Vagina (tissue), 2 donors: Measurements from ENCODE around the gene SETD1A. TPM values are rescaled to one million over a fixed set of nuclear protein-coding genes. Genes with fewer than 3 reads are reported as not detected.

Experiments
- DNase-seq, 2 donors: peaks; one replicate each; pipeline ENCODE4 v3.0.0-alpha.2; 2017; ENCODE audit errors: extremely low spot score in 2 of 2
- H3K27ac ChIP-seq: fragments of 200-600 bp; sonication (generic); one replicate; pipeline ENCODE4 v1.5.1; 2019
- H3K27me3 ChIP-seq: fragments of 200-600 bp; sonication (generic); one replicate; pipeline ENCODE4 v1.5.1; 2019
- H3K36me3 ChIP-seq, 2 donors: fragments of 200-600 bp; sonication (generic); one replicate each; pipeline ENCODE4 v1.5.1; 2017 to 2019
- H3K4me1 ChIP-seq: fragments of 200-600 bp; sonication (generic); one replicate; pipeline ENCODE4 v1.5.1; 2019
- H3K4me3 ChIP-seq, 2 donors: fragments of 200-600 bp; sonication (generic); 1 replicate in 1 of 2; 2 replicates in 1 of 2; pipeline ENCODE4 v1.5.1; 2016 to 2019
- H3K9me3 ChIP-seq: fragments of 200-600 bp; sonication (generic); one replicate; pipeline ENCODE4 v1.5.1; 2019
- POLR2A ChIP-seq, 2 donors: fragments of 450-650 bp; IDR thresholded peaks; one replicate each; pipeline ENCODE4 v1.6.1; 2017; ENCODE audit warnings: antibody characterized with exemption in 2 of 2, mild to moderate bottlenecking in 2 of 2, moderate library complexity in 2 of 2
- POLR2AphosphoS5 ChIP-seq, 2 donors: sonication (generic); formaldehyde crosslinking; IDR thresholded peaks; one replicate each; pipeline ENCODE4 v1.9.0; 2017; ENCODE audit warnings: antibody characterized with exemption in 2 of 2, mild to moderate bottlenecking in 2 of 2, low read depth in 1 of 2; ENCODE audit not compliant: insufficient read depth in 1 of 2
- intact Hi-C: fragments of 100-400 bp; cut with DNase I; formaldehyde crosslinking; loops from one replicate; pipeline ENCODE4 v1.15.1; 2023
- total RNA-seq: library from RNA; depleted of rRNA; stranded (reverse); fragments of >200 nt; gene quantifications from one replicate; pipeline ENCODE4 v1.2.3, GENCODE V29; 2016
- TF ChIP-seq, protein P1 (sequence below), 3 experiments: fragments of 450-650 bp in 2 of 3; fragments of 200-600 bp in 1 of 3; sonication (generic) in 1 of 3; IDR thresholded peaks; one replicate each; pipeline ENCODE4 v1.5.1; 2017 to 2019; ENCODE audit warnings: antibody characterized with exemption in 3 of 3, mild to moderate bottlenecking in 2 of 3, moderate library complexity in 2 of 3

SETD1A gene
- total RNA-seq, 1 donor from 2014 or later, result 10.6 TPM

DNA sequence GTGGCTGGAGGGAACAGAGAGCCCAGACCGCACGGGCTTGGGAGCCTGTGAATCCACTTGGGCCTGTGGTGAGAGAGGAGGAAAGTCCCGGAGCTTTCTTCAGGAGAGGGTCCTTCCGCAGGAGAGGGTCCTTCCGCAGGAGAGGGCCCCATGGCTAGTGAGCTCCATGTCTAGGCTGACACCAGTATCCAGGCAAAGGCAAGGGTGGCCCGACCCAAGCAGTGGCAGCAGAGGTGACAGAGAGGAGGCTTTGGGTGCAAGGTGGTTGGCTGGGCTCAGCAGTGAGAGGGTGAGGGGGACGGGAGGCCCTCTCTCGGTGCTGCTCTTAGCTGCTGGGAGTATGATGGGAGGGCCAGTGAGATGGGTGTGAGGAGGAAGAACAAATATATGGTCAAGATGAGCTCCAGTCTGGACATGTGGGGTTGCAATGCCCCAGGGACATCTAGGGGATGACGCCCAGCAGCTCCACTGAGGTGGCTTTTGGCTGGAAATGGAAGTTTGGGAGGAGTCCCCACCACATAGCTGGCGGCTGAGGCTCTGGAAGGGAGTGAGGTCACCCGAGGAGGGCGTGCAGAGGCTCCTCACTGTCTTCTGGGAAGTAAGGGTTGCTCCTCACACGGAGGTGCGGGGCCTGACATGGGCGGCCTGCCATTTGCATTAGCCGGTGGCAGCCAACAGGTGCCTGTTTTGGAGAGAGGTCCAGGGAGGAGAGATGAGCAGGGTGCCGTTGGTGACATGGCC is 25.2 kb downstream of the SETD1A start:
- Histone ChIP-seq H3K4me1 (peaks cover 13% of the 10 kb centered on the region), H3K27me3 (no peaks in the 10 kb centered on the region), H3K36me3 (peaks cover 0 to 46% of the 10 kb centered on the region in 2 donors), H3K9me3 (no peaks in the 10 kb centered on the region), H3K27ac (no peak overlapping the region), H3K4me3 (no peak overlapping the region)
- peak in 1 of 2 donors; percentile 85 for DNase-seq
- intact Hi-C loops, result loop anchor here (5.0 to 10.0 kb wide), 2 partner anchors 92 to 885 kb away; partner anchors contain the start of genes ZNF646 and ZNF668
- TF ChIP-seq, protein P1, sequence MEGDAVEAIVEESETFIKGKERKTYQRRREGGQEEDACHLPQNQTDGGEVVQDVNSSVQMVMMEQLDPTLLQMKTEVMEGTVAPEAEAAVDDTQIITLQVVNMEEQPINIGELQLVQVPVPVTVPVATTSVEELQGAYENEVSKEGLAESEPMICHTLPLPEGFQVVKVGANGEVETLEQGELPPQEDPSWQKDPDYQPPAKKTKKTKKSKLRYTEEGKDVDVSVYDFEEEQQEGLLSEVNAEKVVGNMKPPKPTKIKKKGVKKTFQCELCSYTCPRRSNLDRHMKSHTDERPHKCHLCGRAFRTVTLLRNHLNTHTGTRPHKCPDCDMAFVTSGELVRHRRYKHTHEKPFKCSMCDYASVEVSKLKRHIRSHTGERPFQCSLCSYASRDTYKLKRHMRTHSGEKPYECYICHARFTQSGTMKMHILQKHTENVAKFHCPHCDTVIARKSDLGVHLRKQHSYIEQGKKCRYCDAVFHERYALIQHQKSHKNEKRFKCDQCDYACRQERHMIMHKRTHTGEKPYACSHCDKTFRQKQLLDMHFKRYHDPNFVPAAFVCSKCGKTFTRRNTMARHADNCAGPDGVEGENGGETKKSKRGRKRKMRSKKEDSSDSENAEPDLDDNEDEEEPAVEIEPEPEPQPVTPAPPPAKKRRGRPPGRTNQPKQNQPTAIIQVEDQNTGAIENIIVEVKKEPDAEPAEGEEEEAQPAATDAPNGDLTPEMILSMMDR (IDR thresholded peaks at IDR 0.05), result no peak
- TF ChIP-seq POLR2AphosphoS5 (IDR thresholded peaks at IDR 0.05; ENCODE audit: insufficient read depth in 1 of 2, low read depth in 1 of 2) (no peak), POLR2A (IDR thresholded peaks at IDR 0.05) (no peak)

- H3K36me3 ChIP-seq, result peaks cover 0 to 42% of the 10 kb centered on the region in 2 donors
- H3K27ac ChIP-seq, result no peak overlapping the region
- TF ChIP-seq POLR2A (IDR thresholded peaks at IDR 0.05) (no peak), POLR2AphosphoS5 (IDR thresholded peaks at IDR 0.05; ENCODE audit: insufficient read depth in 1 of 2, low read depth in 1 of 2) (no peak)
- TF ChIP-seq, protein P1 (IDR thresholded peaks at IDR 0.05), result no peak
- no peaks in the 10 kb centered on the region for H3K9me3 ChIP-seq
- H3K4me1 ChIP-seq, result peaks cover 13% of the 10 kb centered on the region
- no peaks in the 10 kb centered on the region for H3K27me3 ChIP-seq
- no peak overlapping the region for H3K4me3 ChIP-seq
- intact Hi-C loops, result loop anchor here (5.0 to 10.0 kb wide), 2 partner anchors 91 to 884 kb away; partner anchors contain the start of genes ZNF646 and ZNF668
- peak in 1 of 2 donors; percentile 85 for DNase-seq
These were observed 25.8 kb downstream of the SETD1A start for GRCh38 chr16:30983289-30983889.

GRCh38 chr16:30983898-30984610 is 26.5 kb downstream of the SETD1A start:
- TF ChIP-seq POLR2A (IDR thresholded peaks at IDR 0.05) (no peak), POLR2AphosphoS5 (IDR thresholded peaks at IDR 0.05; ENCODE audit: insufficient read depth in 1 of 2, low read depth in 1 of 2) (no peak)
- TF ChIP-seq, protein P1 (IDR thresholded peaks at IDR 0.05), result no peak
- Histone ChIP-seq H3K4me1 (peaks cover 13% of the 10 kb centered on the region), H3K36me3 (peaks cover 0 to 37% of the 10 kb centered on the region in 2 donors), H3K4me3 (no peak overlapping the region), H3K27ac (no peak overlapping the region), H3K27me3 (no peaks in the 10 kb centered on the region), H3K9me3 (no peaks in the 10 kb centered on the region)
- peak in 1 of 2 donors; percentile 85 for DNase-seq
- intact Hi-C loops, result loop anchor here (5.0 to 10.0 kb wide), 2 partner anchors 91 to 883 kb away; partner anchors contain the start of genes ZNF646 and ZNF668

- no peaks in the 10 kb centered on the region for H3K27me3 ChIP-seq
- peaks cover 13% of the 10 kb centered on the region for H3K4me1 ChIP-seq
- peak within 1 kb of the TSS; percentile 15 for H3K27ac ChIP-seq
- H3K9me3 ChIP-seq, result no peaks in the 10 kb centered on the region
- intact Hi-C loops, result loop anchor here (5.0 to 10.0 kb wide), 4 partner anchors 90 to 882 kb away; partner anchors contain the start of genes ZNF646, ZNF668 and ZNF843
- peaks cover 0 to 29% of the 10 kb centered on the region in 2 donors for H3K36me3 ChIP-seq
- peak; percentile 60 to 65 for TF ChIP-seq POLR2AphosphoS5 (IDR thresholded peaks at IDR 0.05; ENCODE audit: insufficient read depth in 1 of 2, low read depth in 1 of 2)
- TF ChIP-seq, protein P1 (IDR thresholded peaks at IDR 0.05), result peak; percentile 90 to 96 (median 93)
- no peak for TF ChIP-seq POLR2A (IDR thresholded peaks at IDR 0.05)
- peak within 1 kb of the TSS; percentile 39 to 51 for H3K4me3 ChIP-seq
- peak in 1 of 2 donors; percentile 90 for DNase-seq
These were observed 27.3 kb downstream of the SETD1A start, which contains the start of gene HSD3B7 for GRCh38 chr16:30984669-30985400. HSD3B7 (plus strand) TSS chr16:30985207; CDS start chr16:30985659, 452 bp downstream.
